Skeletal muscle satellite cell (primary cell): ENCODE data around the gene ZNF774.

Experiments used
- H3K27me3 ChIP-seq: 2 replicates; pipeline ENCODE4 v1.7.0; 2013; ENCODE audit warnings: low read length; ENCODE audit not compliant: control insufficient read depth, insufficient read depth
- H3K36me3 ChIP-seq: 2 replicates; pipeline ENCODE4 v1.7.0; 2013; ENCODE audit warnings: mild to moderate bottlenecking, control low read depth, low read length; ENCODE audit not compliant: insufficient read depth
- H3K4me1 ChIP-seq: 2 replicates; pipeline ENCODE4 v1.7.0; 2013; ENCODE audit warnings: low read length; ENCODE audit not compliant: control insufficient read depth, insufficient read depth
- H3K4me2 ChIP-seq: 2 replicates; pipeline ENCODE4 v1.7.0; 2013; ENCODE audit warnings: mild to moderate bottlenecking, low read length
- H3K4me3 ChIP-seq: 2 replicates; pipeline ENCODE4 v1.7.0; 2013; ENCODE audit warnings: low read length
- H3K9ac ChIP-seq: 2 replicates; pipeline ENCODE4 v1.7.0; 2013; ENCODE audit warnings: mild to moderate bottlenecking, low read depth, low read length, moderate library complexity
- H3K9me3 ChIP-seq: replicated peaks from 2 replicates; pipeline ENCODE4 v1.7.0; 2013; ENCODE audit warnings: mild to moderate bottlenecking, control low read depth, low read length

Gene ZNF774

GRCh38 chr15:90394074-90394473 lies 42.0 kb downstream of the ZNF774 start:
- H3K4me1 ChIP-seq: peaks cover 43% of the 10 kb centered on the region

GRCh38 chr15:90394748-90395442 lies 42.8 kb downstream of the ZNF774 start:
- Histone ChIP-seq H3K36me3 (peaks cover 41% of the 10 kb centered on the region), H3K4me2 (no peak overlapping the region), H3K4me1 (peaks cover 47% of the 10 kb centered on the region), H3K9me3 (no peaks in the 10 kb centered on the region), H3K4me3 (no peak overlapping the region), H3K9ac (no peak overlapping the region), H3K27me3 (no peaks in the 10 kb centered on the region)

More at GRCh38 chr15:90394074-90394473, 42.0 kb downstream of the ZNF774 start:
- H3K27me3 ChIP-seq: no peaks in the 10 kb centered on the region
- no peak overlapping the region for H3K4me2 ChIP-seq
- H3K9me3 ChIP-seq: no peaks in the 10 kb centered on the region
- no peak overlapping the region for H3K4me3 ChIP-seq
- H3K9ac ChIP-seq: no peak overlapping the region
- peaks cover 41% of the 10 kb centered on the region for H3K36me3 ChIP-seq

GRCh38 chr15:90396321-90396720 lies 44.2 kb downstream of the ZNF774 start:
- no peaks in the 10 kb centered on the region for H3K9me3 ChIP-seq
- H3K9ac ChIP-seq: no peak overlapping the region
- peaks cover 32% of the 10 kb centered on the region for H3K36me3 ChIP-seq
- H3K4me1 ChIP-seq: peaks cover 46% of the 10 kb centered on the region
- no peak overlapping the region for H3K4me2 ChIP-seq
- no peaks in the 10 kb centered on the region for H3K27me3 ChIP-seq
- no peak overlapping the region for H3K4me3 ChIP-seq

- Histone ChIP-seq H3K4me2 (peak overlapping the region; percentile 74), H3K27me3 (no peaks in the 10 kb centered on the region), H3K4me3 (peak overlapping the region; percentile 39), H3K4me1 (peaks cover 65% of the 10 kb centered on the region), H3K9me3 (no peaks in the 10 kb centered on the region), H3K9ac (peak overlapping the region; percentile 68), H3K36me3 (peaks cover 10% of the 10 kb centered on the region)
These were observed 48.1 kb downstream of the ZNF774 start for GRCh38 chr15:90400005-90400758.

GRCh38 chr15:90400759-90401314 lies 48.8 kb downstream of the ZNF774 start:
- H3K36me3 ChIP-seq: peaks cover 6% of the 10 kb centered on the region
- peak overlapping the region; percentile 49 for H3K4me3 ChIP-seq
- no peaks in the 10 kb centered on the region for H3K9me3 ChIP-seq
- H3K4me1 ChIP-seq: peaks cover 67% of the 10 kb centered on the region
- H3K4me2 ChIP-seq: peak overlapping the region; percentile 74
- no peaks in the 10 kb centered on the region for H3K27me3 ChIP-seq
- peak overlapping the region; percentile 75 for H3K9ac ChIP-seq

GRCh38 chr15:90401495-90401894 lies 49.4 kb downstream of the ZNF774 start:
- peaks cover 67% of the 10 kb centered on the region for H3K4me1 ChIP-seq
- H3K27me3 ChIP-seq: no peaks in the 10 kb centered on the region
- no peaks in the 10 kb centered on the region for H3K9me3 ChIP-seq
- no peaks in the 10 kb centered on the region for H3K36me3 ChIP-seq
- H3K4me2 ChIP-seq: peak overlapping the region; percentile 74
- H3K4me3 ChIP-seq: peak overlapping the region; percentile 49
- H3K9ac ChIP-seq: peak overlapping the region; percentile 75

- H3K9me3 ChIP-seq: no peaks in the 10 kb centered on the region
- H3K4me3 ChIP-seq: peak overlapping the region; percentile 49
- H3K27me3 ChIP-seq: no peaks in the 10 kb centered on the region
- peaks cover 73% of the 10 kb centered on the region for H3K4me1 ChIP-seq
- H3K9ac ChIP-seq: peak overlapping the region; percentile 75
- peak overlapping the region; percentile 74 for H3K4me2 ChIP-seq
- no peaks in the 10 kb centered on the region for H3K36me3 ChIP-seq
These were observed 50.1 kb downstream of the ZNF774 start for GRCh38 chr15:90402223-90402622.

- Histone ChIP-seq H3K4me3 (peak overlapping the region; percentile 26), H3K36me3 (no peaks in the 10 kb centered on the region), H3K4me2 (peak overlapping the region; percentile 49), H3K9me3 (no peaks in the 10 kb centered on the region), H3K9ac (peak overlapping the region; percentile 61), H3K27me3 (no peaks in the 10 kb centered on the region), H3K4me1 (peaks cover 78% of the 10 kb centered on the region)
These were observed 50.7 kb downstream of the ZNF774 start for GRCh38 chr15:90402767-90403166.

GRCh38 chr15:90405055-90405607 lies 53.0 kb downstream of the ZNF774 start:
- H3K4me2 ChIP-seq: peak overlapping the region; percentile 77
- peaks cover 5% of the 10 kb centered on the region for H3K36me3 ChIP-seq
- no peak overlapping the region for H3K4me3 ChIP-seq
- no peaks in the 10 kb centered on the region for H3K27me3 ChIP-seq
- H3K9me3 ChIP-seq: no peaks in the 10 kb centered on the region
- H3K9ac ChIP-seq: peak overlapping the region; percentile 65
- peaks cover 80% of the 10 kb centered on the region for H3K4me1 ChIP-seq

- H3K9me3 ChIP-seq: no peaks in the 10 kb centered on the region
- H3K4me3 ChIP-seq: no peak overlapping the region
- H3K4me2 ChIP-seq: peak overlapping the region; percentile 77
- H3K9ac ChIP-seq: no peak overlapping the region
- H3K4me1 ChIP-seq: peaks cover 64% of the 10 kb centered on the region
- peaks cover 5% of the 10 kb centered on the region for H3K36me3 ChIP-seq
- H3K27me3 ChIP-seq: no peaks in the 10 kb centered on the region
These were observed 55.3 kb downstream of the ZNF774 start for GRCh38 chr15:90407336-90407735.

GRCh38 chr15:90407871-90408317 lies 55.8 kb downstream of the ZNF774 start:
- peaks cover 5% of the 10 kb centered on the region for H3K36me3 ChIP-seq
- no peaks in the 10 kb centered on the region for H3K27me3 ChIP-seq
- peaks cover 64% of the 10 kb centered on the region for H3K4me1 ChIP-seq
- H3K9ac ChIP-seq: no peak overlapping the region
- no peak overlapping the region for H3K4me2 ChIP-seq
- H3K4me3 ChIP-seq: no peak overlapping the region
- H3K9me3 ChIP-seq: no peaks in the 10 kb centered on the region
